Left lung (tissue), 10 donors: ENCODE measurements around the gene PLAAT1. TPM values are rescaled to one million over a fixed set of nuclear protein-coding genes. Genes with fewer than 3 reads are reported as not detected.

ENCODE experiments used
- ATAC-seq: fragments of 200-7000 bp; cut with Tn5 transposase; one replicate; pipeline ENCODE4 v1.9.1; 2020; ENCODE audit warnings: moderate library complexity
- DNase-seq, 4 donors: peaks; one replicate each; pipeline ENCODE4 v3.0.0-alpha.2; 2013 to 2020
- H3K27ac ChIP-seq, 2 donors: fragments of 200-600 bp; sonication (generic) in 1 of 2; one replicate each; pipeline versions ENCODE4 v1.5.0 to v1.8.0; 2020 to 2021
- H3K27me3 ChIP-seq, 2 donors: fragments of 200-600 bp; sonication (generic) in 1 of 2; one replicate each; pipeline versions ENCODE4 v1.5.0 to v1.8.0; 2020 to 2021
- H3K36me3 ChIP-seq, 2 donors: fragments of 200-600 bp; sonication (generic) in 1 of 2; one replicate each; pipeline versions ENCODE4 v1.5.0 to v1.8.0; 2020 to 2021
- H3K4me1 ChIP-seq, 2 donors: fragments of 200-600 bp; one replicate each; pipeline ENCODE4 v1.8.0; 2021
- H3K4me3 ChIP-seq, 2 donors: fragments of 200-600 bp; sonication (generic) in 1 of 2; one replicate each; pipeline versions ENCODE4 v1.5.0 to v1.8.0; 2020 to 2021; ENCODE audit warnings: mild to moderate bottlenecking in 1 of 2
- H3K9me3 ChIP-seq, 2 donors: fragments of 200-600 bp; sonication (generic) in 1 of 2; one replicate each; pipeline versions ENCODE4 v1.5.0 to v1.8.0; 2020 to 2021
- CTCF ChIP-seq, 2 donors: fragments of 200-600 bp; sonication (generic) in 1 of 2; IDR thresholded peaks; one replicate each; pipeline versions ENCODE4 v1.5.0 to v1.8.0; 2021; ENCODE audit warnings: antibody characterized with exemption in 2 of 2
- intact Hi-C, 2 donors: fragments of 100-400 bp; cut with DNase I; formaldehyde crosslinking; loops; one replicate each; pipeline versions ENCODE4 v1.11.2 to v1.14.2; 2022
- polyA plus RNA-seq, 6 donors: library from polyadenylated mRNA; unstranded; fragments of 120-200 nt; gene quantifications; one replicate each; pipeline ENCODE4 v1.2.1, GENCODE V29; 2013; ENCODE audit not compliant: insufficient read length in 6 of 6
- total RNA-seq, 2 donors: library from RNA; stranded (reverse); fragmentation: NEBNext Ultra II Directional; extraction: Animal tissue kit (Norgen Biotek cat#: 25700); gene quantifications; one replicate each; pipeline ENCODE4 v1.2.1, GENCODE V29; 2021
- donor health status: DM: no; HTN: yes; CAD: no.
- donor health status: DM: no; HTN: no; CAD: no.

Gene PLAAT1
- total and polyA plus RNA-seq, 8 donors, result 0.20 to 0.95 (median 0.51) TPM; not detected in 1

DNA sequence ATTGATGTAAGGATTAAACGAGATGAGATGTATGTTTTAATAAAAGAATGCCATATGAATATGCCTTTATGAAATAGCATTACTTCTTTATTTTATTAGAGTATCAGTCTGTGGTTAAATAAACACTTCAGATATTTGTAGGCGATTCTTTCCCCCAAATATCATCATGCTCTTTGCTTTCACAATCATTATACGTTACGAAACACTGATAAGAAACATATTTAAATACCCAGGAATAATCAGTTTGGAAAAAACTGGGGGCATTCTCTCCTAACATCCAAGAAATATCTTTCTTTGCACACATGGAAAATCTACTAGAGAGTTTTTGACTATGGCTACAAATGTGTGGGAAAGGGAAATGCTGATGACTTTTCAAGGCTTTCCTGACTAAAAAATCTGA, 4.4 kb upstream of the PLAAT1 start:
- DNase-seq, result peak in 1 of 4 donors; percentile 14
- no peak for TF ChIP-seq CTCF (IDR thresholded peaks at IDR 0.05)
- intact Hi-C loops, result no loop called here

GRCh38 chr3:193237030-193237429, 4.0 kb upstream of the PLAAT1 start:
- Histone ChIP-seq H3K4me1 (peaks cover 3 to 6% of the 10 kb centered on the region in 2 donors), H3K27me3 (peaks cover 7 to 25% of the 10 kb centered on the region in 2 donors), H3K27ac (no peak overlapping the region), H3K9me3 (no peaks in the 10 kb centered on the region), H3K36me3 (no peaks in the 10 kb centered on the region), H3K4me3 (no peak overlapping the region)
- TF ChIP-seq CTCF (IDR thresholded peaks at IDR 0.05), result no peak
- DNase-seq (no peak), ATAC-seq (no peak)
- intact Hi-C loops, result no loop called here

More for the DNA sequence above, 4.4 kb upstream of the PLAAT1 start:
- H3K36me3 ChIP-seq, result no peaks in the 10 kb centered on the region
- ATAC-seq, result no peak
- H3K27me3 ChIP-seq, result peaks cover 5 to 21% of the 10 kb centered on the region in 2 donors
- H3K9me3 ChIP-seq, result no peaks in the 10 kb centered on the region
- no peak overlapping the region for H3K4me3 ChIP-seq
- no peak overlapping the region for H3K27ac ChIP-seq
- peaks cover 3 to 6% of the 10 kb centered on the region in 2 donors for H3K4me1 ChIP-seq

DNA sequence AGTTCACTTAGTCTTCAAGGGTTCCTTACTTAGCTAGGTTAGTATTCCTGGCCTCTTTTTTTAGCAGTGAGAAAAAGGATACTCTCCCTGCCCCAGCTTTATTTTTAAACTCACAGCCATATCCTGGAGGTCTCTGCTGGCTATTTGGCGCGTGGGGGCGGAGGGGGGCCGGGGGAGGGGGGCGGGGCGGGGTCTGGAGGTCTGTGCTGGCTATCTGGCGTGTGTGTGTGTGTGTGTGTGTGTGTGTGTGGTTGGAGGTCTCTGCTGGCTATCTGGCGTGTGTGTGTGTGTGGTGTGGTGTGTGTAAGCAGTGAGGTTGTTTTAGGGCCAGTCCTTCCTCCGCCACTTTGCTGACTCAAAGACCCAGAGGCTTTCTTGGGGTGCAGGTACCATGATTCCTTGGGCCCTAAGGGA, 579 bp upstream of the PLAAT1 start:
- peaks cover 3 to 6% of the 10 kb centered on the region in 2 donors for H3K4me1 ChIP-seq
- no peaks in the 10 kb centered on the region for H3K36me3 ChIP-seq
- DNase-seq, result peak in 1 of 4 donors; percentile 1
- intact Hi-C loops, result no loop called here
- H3K4me3 ChIP-seq, result peak overlapping the region; percentile 25 to 30
- no peaks in the 10 kb centered on the region for H3K9me3 ChIP-seq
- peak; percentile 24 for ATAC-seq
- no peak overlapping the region for H3K27ac ChIP-seq
- H3K27me3 ChIP-seq, result peaks cover 7 to 37% of the 10 kb centered on the region in 2 donors
- no peak for TF ChIP-seq CTCF (IDR thresholded peaks at IDR 0.05)

GRCh38 chr3:193241716-193242115, 694 bp downstream of the PLAAT1 start:
- ATAC-seq (no peak), DNase-seq (no peak)
- H3K4me3 ChIP-seq, result no peak overlapping the region
- TF ChIP-seq CTCF (IDR thresholded peaks at IDR 0.05), result no peak
- no peak overlapping the region for H3K27ac ChIP-seq
- no peaks in the 10 kb centered on the region for H3K36me3 ChIP-seq
- intact Hi-C loops, result no loop called here
- H3K27me3 ChIP-seq, result peaks cover 7 to 37% of the 10 kb centered on the region in 2 donors
- peaks cover under 1 to 3% of the 10 kb centered on the region in 2 donors for H3K4me1 ChIP-seq
- no peaks in the 10 kb centered on the region for H3K9me3 ChIP-seq

DNA sequence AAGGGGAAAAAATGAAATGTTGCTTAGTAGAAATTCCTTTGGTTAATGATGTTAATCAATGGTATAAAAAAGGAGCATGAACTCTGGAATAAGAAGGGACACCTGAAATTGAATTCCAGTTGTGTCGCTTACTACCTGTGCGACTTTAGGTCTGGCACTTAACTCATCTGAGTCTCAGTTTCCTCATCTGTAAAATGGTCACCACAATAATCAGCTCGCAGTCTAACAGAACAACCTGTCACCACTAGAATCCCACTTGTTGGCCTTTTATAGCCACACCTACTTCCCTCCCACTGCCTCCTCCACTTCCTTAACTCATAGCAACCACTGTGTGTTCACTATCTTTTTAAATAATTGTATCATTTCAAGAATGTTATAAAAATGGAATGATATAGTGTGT, 2.5 kb downstream of the PLAAT1 start:
- peaks cover 0 to 17% of the 10 kb centered on the region in 2 donors for H3K9me3 ChIP-seq
- peaks cover 0 to 3% of the 10 kb centered on the region in 2 donors for H3K4me1 ChIP-seq
- peaks cover 7 to 37% of the 10 kb centered on the region in 2 donors for H3K27me3 ChIP-seq
- intact Hi-C loops, result no loop called here
- H3K4me3 ChIP-seq, result no peak overlapping the region
- no peaks in the 10 kb centered on the region for H3K36me3 ChIP-seq
- no peak for DNase-seq
- TF ChIP-seq CTCF (IDR thresholded peaks at IDR 0.05), result no peak
- no peak for ATAC-seq
- H3K27ac ChIP-seq, result no peak overlapping the region
